RWPE1 (cell line): ENCODE data around the gene USP26.
"Not testable (repeated sequence)": the region's sequence is repeated elsewhere in the genome, so short reads cannot be mapped to it uniquely, and the experiment has no call there.

ENCODE experiments used
- CTCF ChIA-PET: fragments of 350-600 bp; sonication (Branson Sonifier 250); formaldehyde crosslinking; extraction: SDS; loops from one replicate; lab custom pipeline; 2021; lab: Yijun Ruan, JAX
- POLR2A ChIA-PET: fragments of 400-600 bp; formaldehyde crosslinking; extraction: SDS; loops from one replicate; lab custom pipeline; 2020; ENCODE audit warnings: antibody characterized with exemption; ENCODE audit not compliant: low non-redundant PET; lab: Yijun Ruan, JAX
- DNase-seq: peaks from one replicate; pipeline ENCODE4 v3.0.0; 2012; ENCODE audit warnings: low spot score
- H3K27ac ChIP-seq: fragments of 450-650 bp; 2 replicates; pipeline ENCODE4 v1.5.1; 2017
- TF ChIP-seq, protein P1 (sequence below): fragments of 450-650 bp; conservative IDR thresholded peaks from 2 replicates; pipeline ENCODE4 v1.5.1; 2017; ENCODE audit warnings: low read depth, mild to moderate bottlenecking

The USP26 gene

DNA sequence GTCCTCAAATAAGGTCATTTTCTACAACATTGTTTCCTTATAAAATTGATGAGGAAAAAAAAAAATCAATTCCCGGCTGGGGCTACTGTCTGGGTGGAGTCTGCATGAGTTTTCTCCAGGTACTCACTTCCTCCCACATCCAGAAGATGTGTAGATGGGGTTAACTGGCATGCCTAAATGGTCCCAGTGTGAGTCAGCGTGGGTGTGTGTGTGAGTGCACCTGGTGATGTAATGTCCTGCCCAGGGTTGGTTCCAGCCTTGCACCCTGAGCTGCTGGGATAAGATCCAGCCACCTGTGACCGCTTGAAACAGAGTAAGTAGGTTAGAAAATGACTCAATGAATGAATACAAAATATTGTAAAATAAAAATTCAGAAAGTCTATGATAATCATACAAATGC lies 11.1 kb downstream of the USP26 start:
- CTCF ChIA-PET: no interaction called here
- TF ChIP-seq, protein P1, sequence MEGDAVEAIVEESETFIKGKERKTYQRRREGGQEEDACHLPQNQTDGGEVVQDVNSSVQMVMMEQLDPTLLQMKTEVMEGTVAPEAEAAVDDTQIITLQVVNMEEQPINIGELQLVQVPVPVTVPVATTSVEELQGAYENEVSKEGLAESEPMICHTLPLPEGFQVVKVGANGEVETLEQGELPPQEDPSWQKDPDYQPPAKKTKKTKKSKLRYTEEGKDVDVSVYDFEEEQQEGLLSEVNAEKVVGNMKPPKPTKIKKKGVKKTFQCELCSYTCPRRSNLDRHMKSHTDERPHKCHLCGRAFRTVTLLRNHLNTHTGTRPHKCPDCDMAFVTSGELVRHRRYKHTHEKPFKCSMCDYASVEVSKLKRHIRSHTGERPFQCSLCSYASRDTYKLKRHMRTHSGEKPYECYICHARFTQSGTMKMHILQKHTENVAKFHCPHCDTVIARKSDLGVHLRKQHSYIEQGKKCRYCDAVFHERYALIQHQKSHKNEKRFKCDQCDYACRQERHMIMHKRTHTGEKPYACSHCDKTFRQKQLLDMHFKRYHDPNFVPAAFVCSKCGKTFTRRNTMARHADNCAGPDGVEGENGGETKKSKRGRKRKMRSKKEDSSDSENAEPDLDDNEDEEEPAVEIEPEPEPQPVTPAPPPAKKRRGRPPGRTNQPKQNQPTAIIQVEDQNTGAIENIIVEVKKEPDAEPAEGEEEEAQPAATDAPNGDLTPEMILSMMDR: no peak
- POLR2A ChIA-PET: no interaction called here
- no peak overlapping the region for H3K27ac ChIP-seq
- DNase-seq: peak; percentile 16

DNA sequence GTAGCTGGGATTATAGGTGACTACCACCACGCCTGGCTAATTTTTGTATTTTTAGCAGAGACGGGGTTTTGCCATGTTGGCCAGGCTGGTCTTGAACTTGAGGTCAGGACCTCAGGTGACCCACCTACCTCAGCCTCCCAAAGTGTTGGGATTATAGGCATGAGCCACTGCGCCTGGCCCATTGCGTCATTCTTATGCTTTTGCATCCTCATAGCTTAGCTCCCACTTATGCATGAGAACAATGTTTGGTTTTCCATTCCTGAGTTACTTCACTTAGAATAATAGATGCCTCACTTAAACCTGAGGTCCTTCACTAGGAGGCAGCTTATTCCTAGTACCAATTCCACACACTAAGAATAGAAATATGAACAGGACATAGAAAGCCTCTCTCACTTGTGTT lies 11.9 kb downstream of the USP26 start:
- H3K27ac ChIP-seq, CTCF ChIA-PET, DNase-seq, POLR2A ChIA-PET: not testable (repeated sequence)

DNA sequence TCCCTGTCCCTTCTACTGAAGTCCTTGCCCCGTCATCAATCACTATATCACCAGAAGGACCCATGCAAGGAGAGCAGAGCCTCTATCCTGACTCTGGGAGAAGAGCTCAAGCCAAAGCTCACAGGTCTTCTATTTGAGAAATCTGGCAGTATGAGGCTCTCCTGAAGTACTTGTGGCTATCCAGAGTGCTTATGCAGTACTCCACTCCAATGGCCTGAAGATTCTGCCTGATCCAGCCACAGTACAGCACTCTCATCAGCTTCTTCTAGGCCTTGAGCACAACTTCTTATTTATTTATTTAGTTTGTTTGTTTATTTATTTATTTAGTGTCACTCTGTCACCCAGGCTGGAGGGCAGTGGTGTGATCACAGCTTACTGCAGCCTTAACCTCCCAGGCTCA lies 13.0 kb downstream of the USP26 start:
- ChIA-PET CTCF (no interaction called here), POLR2A (no interaction called here)
- no peak overlapping the region for H3K27ac ChIP-seq
- TF ChIP-seq, protein P1: no peak
- DNase-seq: no peak

DNA sequence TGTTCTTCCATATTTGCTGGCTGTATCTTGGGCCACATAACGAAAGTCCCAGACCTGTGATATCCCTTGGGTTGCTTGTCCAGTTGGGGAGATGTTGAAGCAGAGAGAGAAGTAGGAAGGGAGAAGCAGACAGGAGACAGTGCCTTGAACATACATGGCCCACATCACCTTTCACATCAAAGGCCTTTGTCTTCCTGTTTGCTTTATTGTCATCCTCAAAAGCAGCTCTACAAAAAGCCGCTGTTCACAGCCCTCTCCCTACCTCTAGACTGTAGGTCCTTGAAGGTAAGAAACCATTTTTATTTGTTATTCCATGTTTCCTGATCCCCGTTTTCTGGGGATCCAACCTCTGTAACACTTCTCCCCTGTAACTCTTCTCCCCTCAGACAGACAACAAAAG lies 14.9 kb downstream of the USP26 start:
- no peak overlapping the region for H3K27ac ChIP-seq
- no peak for DNase-seq
- CTCF ChIA-PET: interaction anchor here (0.7 kb wide), 1 partner anchor 131 kb away, joined by 5 read pairs; no protein-coding TSS in a partner anchor
- TF ChIP-seq, protein P1: no peak
- POLR2A ChIA-PET: no interaction called here

DNA sequence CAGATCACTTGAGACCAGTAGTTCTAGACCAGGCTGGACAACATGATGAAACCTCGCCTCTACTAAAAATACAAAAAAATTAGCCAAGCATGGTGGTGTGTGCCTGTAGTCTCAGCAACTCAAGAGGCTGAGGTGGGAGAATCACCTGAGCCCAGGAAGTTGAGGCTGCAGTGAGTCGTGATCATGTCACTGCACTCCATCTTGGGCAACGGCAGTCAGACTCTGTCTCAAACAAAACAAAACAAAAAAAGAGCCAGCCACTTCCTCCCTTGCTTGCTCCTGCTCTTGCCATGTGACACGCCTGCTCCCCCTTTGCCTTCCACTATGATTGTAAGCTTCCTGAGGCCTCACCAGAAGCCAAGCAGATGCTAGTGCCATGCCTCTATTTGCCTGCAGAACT lies 19.1 kb downstream of the USP26 start:
- CTCF ChIA-PET: not testable (repeated sequence)

DNA sequence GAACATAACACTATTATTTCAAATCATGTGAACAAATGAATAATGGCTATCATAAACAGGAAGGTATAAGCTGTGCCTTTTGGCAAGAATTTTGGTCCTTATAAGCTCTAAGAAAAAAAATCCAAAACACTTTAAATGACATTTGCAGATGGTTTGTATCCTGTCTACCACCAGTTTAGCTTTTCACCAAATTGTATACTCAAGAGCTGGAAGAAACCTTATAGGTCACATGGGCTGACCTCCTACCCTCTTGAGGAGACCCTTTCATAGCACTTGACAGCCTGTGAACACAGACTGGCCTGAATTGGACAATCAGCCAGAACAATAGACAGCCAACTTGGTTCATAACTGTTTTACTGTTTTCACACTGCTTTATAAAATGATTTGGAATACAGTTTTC lies 24.3 kb downstream of the USP26 start:
- POLR2A ChIA-PET: no interaction called here
- CTCF ChIA-PET: interaction anchor here (0.6 kb wide), 1 partner anchor 707 kb away, joined by 3 read pairs; no protein-coding TSS in a partner anchor
- no peak overlapping the region for H3K27ac ChIP-seq
- DNase-seq: no peak
- TF ChIP-seq, protein P1: no peak

More for the DNA sequence above, 19.1 kb downstream of the USP26 start:
- H3K27ac ChIP-seq, POLR2A ChIA-PET, DNase-seq: not testable (repeated sequence)

DNA sequence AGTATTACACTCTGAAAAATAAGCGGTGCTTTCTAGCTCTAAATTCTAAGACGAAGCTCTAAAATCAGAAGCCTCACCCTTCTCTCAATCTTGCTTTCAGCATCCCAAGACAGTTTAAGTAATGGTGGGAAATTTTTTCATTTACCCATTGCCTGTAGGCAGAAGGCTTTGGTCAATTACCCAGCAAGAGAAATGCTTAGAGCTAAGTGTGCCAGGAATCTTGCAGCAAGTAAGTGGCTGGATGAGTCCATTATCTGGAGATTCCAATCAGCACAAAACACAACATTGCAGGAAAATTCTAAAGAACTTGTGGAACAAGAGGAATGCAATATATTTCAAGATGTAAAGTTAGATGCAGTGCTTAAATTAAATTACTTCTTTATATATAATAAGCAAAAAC lies 28.4 kb downstream of the USP26 start:
- no peak for DNase-seq
- ChIA-PET POLR2A (no interaction called here), CTCF (no interaction called here)
- H3K27ac ChIP-seq: no peak overlapping the region
- TF ChIP-seq, protein P1: no peak

DNA sequence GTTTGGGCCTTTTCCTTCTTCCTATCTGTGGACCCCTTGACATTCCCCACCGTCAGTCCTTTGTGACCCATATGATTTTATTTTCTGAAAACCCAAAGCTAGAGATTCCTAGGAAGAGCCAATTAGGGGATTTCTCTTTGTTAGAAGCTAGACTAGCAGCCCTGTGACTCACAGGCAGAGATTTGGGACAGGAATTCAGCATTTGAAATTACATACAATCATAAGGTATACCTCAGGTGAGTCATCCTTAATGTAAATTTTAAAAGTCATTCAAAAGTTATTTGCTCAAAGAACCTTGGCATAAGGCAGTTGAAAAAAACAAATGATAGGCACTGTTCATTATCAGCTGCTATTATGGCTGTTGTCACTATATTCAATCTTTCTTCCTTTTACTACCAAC lies 40.6 kb downstream of the USP26 start:
- ChIA-PET POLR2A (no interaction called here), CTCF (no interaction called here)
- TF ChIP-seq, protein P1: no peak
- DNase-seq: peak; percentile 41
- H3K27ac ChIP-seq: no peak overlapping the region
